Right cardiac atrium (tissue), 5 donors: Measurements from ENCODE around the gene LRRC37A2. TPM values are rescaled to one million over a fixed set of nuclear protein-coding genes. Genes with fewer than 3 reads are reported as not detected.
A peak's percentile ranks its signal among the peaks of the same experiment; 100 is the strongest.
"Not testable (repeated sequence)": the region's sequence is repeated elsewhere in the genome, so short reads cannot be mapped to it uniquely, and the experiment has no call there.

ENCODE experiments used
- ATAC-seq, 2 donors: fragments of 200-7000 bp; cut with Tn5 transposase; one replicate each; pipeline versions ENCODE4 v1.8.0 to v1.9.1; 2020; ENCODE audit warnings: moderate library complexity in 2 of 2, mild to moderate bottlenecking in 1 of 2
- DNase-seq, 3 donors: peaks; one replicate each; pipeline ENCODE4 v3.0.0-alpha.2; 2020
- H3K27ac ChIP-seq: one replicate; pipeline ENCODE4 v1.5.1; 2013; ENCODE audit warnings: mild to moderate bottlenecking, low read length, control low read depth, moderate library complexity
- H3K27me3 ChIP-seq: one replicate; pipeline ENCODE4 v1.6.1; 2013; ENCODE audit not compliant: control insufficient read depth, insufficient read depth
- H3K4me1 ChIP-seq: one replicate; pipeline ENCODE4 v1.6.1; 2013; ENCODE audit warnings: low read length; ENCODE audit not compliant: control insufficient read depth, insufficient read depth
- H3K4me3 ChIP-seq: one replicate; pipeline ENCODE4 v1.5.1; 2013; ENCODE audit warnings: low read length, control low read depth
- H3K9me3 ChIP-seq: one replicate; pipeline ENCODE4 v1.6.1; 2013; ENCODE audit warnings: low read length; ENCODE audit not compliant: control insufficient read depth
- WGBS: extraction: QIAGEN DNeasy Blood & Tissue Kit; methylation state at CpG from one replicate; pipeline ENCODE4 v1.1.7; 2013; 5-methylcytosine and 5-hydroxymethylcytosine counted together
- intact Hi-C, 4 donors: fragments of 100-400 bp; cut with DNase I; formaldehyde crosslinking; loops; one replicate each; pipeline versions ENCODE4 v1.11.0 to v1.14.0; 2022 to 2023
- long read RNA-seq, 4 donors: library from polyadenylated mRNA; unstranded; transcript quantifications; one replicate each; pipeline ENCODE4 v2.0.0, GENCODE V29; 2020 to 2021
- polyA plus RNA-seq: library from polyadenylated mRNA; stranded (reverse); fragments of 200-250 nt; gene quantifications from one replicate; pipeline ENCODE4 v1.2.3, GENCODE V29; 2013
- total RNA-seq, 4 donors: library from RNA; stranded (reverse); fragmentation: NEBNext Ultra II Directional; extraction: Animal tissue kit (Norgen Biotek cat#: 25700); gene quantifications; one replicate each; pipeline ENCODE4 v1.2.1, GENCODE V29; 2021
- donor health status: healthy with polysubstance abuse.
- donor health status: DM: no; HTN: yes; CAD: no.
- donor health status: DM: no; HTN: no; CAD: no.
- donor health status: DM: no; HTN: yes; CAD: no; lungs with severe emphysema.
- donor health status: DM: yes; HTN: yes; CAD: no.

Gene LRRC37A2
- total RNA-seq: 1 to 10 TPM; 6.1 to 8.1 (median 7.0) TPM
- 4.6 TPM for polyA plus RNA-seq
- long read RNA-seq, donor 1, partial matches to known transcripts: 0 of 4 reads
- long read RNA-seq, donor 1, other reads (novel, unspliced or antisense): 4 of 4 reads
- long read RNA-seq, donor 2: 0 reads
- long read RNA-seq, donor 3, partial matches to known transcripts: 1 of 7 reads
- long read RNA-seq, donor 3, other reads (novel, unspliced or antisense): 4 of 7 reads
- long read RNA-seq, donor 4, full-length matches to known transcripts: 1 of 4 reads
- long read RNA-seq, donor 4, partial matches to known transcripts: 0 of 4 reads
- long read RNA-seq, donor 4, other reads (novel, unspliced or antisense): 3 of 4 reads

DNA sequence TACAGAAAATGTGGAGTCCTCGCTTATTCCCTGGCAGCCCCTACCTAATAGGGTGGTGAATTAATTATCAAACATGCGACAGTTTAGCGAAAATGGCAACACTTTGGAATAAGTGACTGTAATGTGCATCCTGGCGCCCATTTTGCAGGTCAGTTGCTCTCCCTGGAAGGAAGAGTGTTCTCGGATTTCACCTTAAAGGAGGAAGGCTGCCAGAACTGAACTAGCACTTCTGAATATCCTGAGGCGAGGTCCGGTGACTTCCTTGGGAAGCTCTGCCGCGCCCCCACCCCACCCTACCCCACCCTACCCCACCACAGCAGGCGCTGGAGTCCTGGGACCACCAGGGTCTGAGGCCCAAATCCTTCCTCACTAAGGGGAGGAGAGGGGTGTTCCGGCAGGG lies at the start of gene LRRC37A2:
Gene LRRC37A2, plus strand, starts transcription at position 301 of the 400 bp plus-strand sequence. CDS start 245 bp downstream, outside the sequence.
- H3K9me3 ChIP-seq, H3K27ac ChIP-seq, H3K27me3 ChIP-seq, ATAC-seq, DNase-seq, intact Hi-C loops, H3K4me3 ChIP-seq, H3K4me1 ChIP-seq: not testable (repeated sequence)
- 95% methylated on average over 3 of the region's 11 CpGs for WGBS

DNA sequence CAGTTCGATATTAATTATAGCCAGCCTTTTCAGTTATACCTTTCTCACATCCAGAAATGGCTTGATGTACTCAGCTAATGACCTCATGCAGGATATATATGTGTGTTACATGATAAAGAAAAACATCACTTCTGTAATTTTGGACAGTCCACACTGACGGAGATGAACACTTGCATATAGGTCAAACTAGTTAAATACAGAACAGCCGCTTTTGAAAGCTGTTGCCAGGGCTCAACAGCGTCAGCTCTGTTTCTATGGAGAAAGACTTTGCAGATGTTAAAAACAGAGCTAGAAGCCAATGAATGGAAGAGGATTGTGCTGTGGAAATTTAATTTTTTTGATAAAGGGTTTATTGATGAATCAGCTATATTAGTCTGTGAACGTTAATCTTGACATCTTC lies 44.6 kb upstream of the LRRC37A2 start:
- intact Hi-C loops, H3K9me3 ChIP-seq, H3K27ac ChIP-seq, H3K27me3 ChIP-seq, H3K4me1 ChIP-seq, ATAC-seq, DNase-seq, H3K4me3 ChIP-seq: not testable (repeated sequence)
- 78% methylated on average over 3 of the region's 5 CpGs for WGBS

DNA sequence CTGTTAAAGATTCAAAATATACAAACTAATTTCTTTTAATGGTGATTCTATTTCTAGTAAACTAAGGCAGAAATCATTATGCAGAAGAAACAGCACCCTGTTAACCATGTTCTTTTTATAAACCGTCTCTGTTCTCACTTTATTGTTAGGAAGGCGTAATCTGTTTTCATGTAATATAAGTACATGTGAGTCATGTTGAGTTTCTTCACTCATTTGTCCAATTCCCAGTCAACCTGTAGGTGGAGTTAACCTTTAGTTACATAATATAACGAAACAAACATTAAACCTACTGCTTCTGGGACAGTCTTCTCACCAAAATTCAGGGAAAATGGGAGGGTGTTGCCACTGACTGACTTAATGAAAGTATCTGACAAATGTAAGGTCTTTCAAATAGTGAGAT lies 37.8 kb upstream of the LRRC37A2 start:
- H3K4me1 ChIP-seq, H3K27ac ChIP-seq, H3K27me3 ChIP-seq, H3K4me3 ChIP-seq, DNase-seq, intact Hi-C loops, H3K9me3 ChIP-seq, ATAC-seq: not testable (repeated sequence)
- 94% methylated on average over 1 of the region's 3 CpGs for WGBS

DNA sequence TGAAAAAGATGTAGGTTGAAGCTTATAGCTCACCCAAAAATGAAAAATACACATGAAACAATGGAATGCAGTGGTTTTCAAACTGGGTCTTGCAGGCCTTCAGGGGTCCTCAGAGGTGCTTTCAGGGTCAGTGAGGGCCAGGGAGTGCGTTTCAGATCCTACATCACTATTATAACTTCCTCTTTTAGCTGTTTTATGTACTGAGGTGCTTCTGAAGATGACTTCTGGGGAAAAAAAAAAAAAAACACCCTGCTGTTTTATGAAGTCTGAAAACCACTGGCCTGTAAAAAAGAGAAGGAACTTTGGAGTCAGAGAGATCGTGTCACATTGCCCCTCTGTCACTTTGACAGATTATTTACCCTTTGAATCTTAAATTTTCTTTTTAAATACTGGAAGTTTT lies 36.7 kb upstream of the LRRC37A2 start:
- H3K27me3 ChIP-seq, H3K4me1 ChIP-seq, H3K9me3 ChIP-seq, intact Hi-C loops, DNase-seq, H3K27ac ChIP-seq, H3K4me3 ChIP-seq, ATAC-seq: not testable (repeated sequence)
- 90% methylated on average over 1 of the region's 2 CpGs for WGBS

DNA sequence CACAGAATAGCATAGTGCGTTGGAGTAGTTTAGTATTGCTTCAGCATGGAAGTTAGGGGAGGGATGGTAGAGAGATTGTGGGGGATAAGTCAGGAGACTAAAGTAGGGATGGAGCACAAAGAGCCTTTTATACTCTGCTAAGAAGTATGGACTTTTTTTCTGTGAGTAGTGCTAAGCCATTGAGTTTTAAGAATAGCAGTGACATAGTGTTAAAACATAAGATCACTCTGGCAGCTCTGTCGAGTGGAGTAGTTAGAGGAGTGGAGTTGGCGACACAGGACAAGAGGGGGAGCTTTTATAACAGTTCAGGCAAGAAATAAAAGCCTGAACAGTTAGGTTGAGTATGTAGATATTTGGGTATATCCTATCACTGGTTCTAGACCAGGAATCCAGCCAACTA lies 33.4 kb upstream of the LRRC37A2 start:
- no CpG with 5 or more reads among the region's 3 CpGs for WGBS
- DNase-seq, intact Hi-C loops, H3K4me3 ChIP-seq, H3K9me3 ChIP-seq, H3K27ac ChIP-seq, H3K4me1 ChIP-seq, H3K27me3 ChIP-seq: not testable (repeated sequence)
- ATAC-seq: peak in 1 of 2 donors; percentile 14

DNA sequence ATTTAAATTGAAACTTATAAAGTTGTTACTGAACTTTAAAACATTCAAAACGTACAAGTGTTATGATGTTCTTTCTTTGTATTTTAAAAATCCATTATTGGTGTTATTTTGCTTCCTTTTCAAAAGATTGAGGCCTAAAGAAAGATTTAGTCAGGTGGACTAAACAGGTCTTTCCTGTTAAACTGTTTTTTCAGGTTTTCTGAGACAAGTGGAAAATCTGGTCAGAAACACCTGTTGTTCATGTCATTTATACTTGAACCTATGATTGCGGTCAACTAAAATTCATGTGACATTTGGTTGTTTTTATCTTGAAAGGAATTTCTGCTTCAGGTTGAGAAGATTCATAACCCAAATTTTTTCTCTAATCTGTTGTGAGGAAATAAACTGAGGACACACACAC lies 31.0 kb upstream of the LRRC37A2 start:
- DNase-seq, H3K27ac ChIP-seq, H3K4me1 ChIP-seq, H3K4me3 ChIP-seq, ATAC-seq, H3K27me3 ChIP-seq, intact Hi-C loops, H3K9me3 ChIP-seq: not testable (repeated sequence)
- no CpG with 5 or more reads among the region's 2 CpGs for WGBS

DNA sequence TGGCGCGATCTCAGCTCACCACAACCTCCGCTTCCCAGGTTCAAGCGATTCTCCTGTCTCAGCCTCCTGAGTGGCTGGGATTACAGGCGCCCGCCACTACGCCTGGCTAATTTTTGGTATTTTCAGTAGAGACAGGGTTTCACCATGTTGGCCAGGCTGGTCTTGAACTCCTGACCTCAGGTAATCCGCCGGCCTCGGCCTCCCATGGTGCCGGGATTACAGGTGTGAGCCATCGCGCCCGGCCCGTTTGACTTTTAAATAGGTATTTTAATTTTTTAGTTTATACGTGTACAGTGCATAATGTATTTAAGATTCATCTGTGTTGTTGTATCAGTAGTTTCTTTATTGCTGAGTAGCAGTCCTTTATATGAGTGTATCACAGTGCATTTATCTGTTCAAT lies 20.2 kb upstream of the LRRC37A2 start:
- H3K27me3 ChIP-seq, intact Hi-C loops, ATAC-seq, H3K4me1 ChIP-seq, H3K27ac ChIP-seq, H3K4me3 ChIP-seq, H3K9me3 ChIP-seq: not testable (repeated sequence)
- 98% methylated on average over 11 of the region's 16 CpGs for WGBS
- DNase-seq: peak in 2 of 3 donors; percentile 37 to 61

DNA sequence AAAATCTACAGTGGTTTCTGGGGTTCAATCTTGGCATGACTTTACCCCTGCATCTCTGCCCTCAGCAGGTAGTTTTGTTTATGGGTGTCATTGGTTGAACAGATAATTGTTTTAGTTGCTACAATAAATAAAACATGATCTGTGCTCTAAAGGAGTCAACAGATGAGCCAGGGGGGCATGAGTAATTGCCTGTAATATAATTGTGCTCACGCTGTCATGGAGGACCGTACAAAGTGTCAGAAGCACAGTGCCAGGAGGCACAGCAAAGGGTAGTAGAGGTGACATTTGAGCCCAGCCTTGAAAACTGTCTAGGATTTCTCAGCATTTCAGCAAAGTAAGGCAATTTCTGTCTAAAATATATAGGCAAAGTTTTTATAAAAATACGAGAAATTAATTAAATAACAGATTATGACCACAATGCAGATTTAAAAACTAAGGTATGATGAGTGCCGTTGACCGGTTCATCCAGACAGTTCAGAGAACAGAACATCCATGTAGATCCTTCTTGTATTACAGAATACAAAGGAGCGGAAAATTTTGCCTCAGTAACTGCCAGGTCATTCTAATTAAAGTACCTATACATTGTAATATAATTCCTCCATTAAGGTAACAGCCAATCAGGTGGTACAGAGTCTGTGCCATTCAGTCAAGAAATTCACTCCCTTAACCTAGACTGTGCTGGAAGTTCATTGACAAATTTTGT lies 12.7 kb upstream of the LRRC37A2 start:
- H3K27me3 ChIP-seq, H3K9me3 ChIP-seq, intact Hi-C loops, ATAC-seq, H3K4me3 ChIP-seq, H3K4me1 ChIP-seq, DNase-seq, H3K27ac ChIP-seq: not testable (repeated sequence)
- no CpG with 5 or more reads among the region's 6 CpGs for WGBS

DNA sequence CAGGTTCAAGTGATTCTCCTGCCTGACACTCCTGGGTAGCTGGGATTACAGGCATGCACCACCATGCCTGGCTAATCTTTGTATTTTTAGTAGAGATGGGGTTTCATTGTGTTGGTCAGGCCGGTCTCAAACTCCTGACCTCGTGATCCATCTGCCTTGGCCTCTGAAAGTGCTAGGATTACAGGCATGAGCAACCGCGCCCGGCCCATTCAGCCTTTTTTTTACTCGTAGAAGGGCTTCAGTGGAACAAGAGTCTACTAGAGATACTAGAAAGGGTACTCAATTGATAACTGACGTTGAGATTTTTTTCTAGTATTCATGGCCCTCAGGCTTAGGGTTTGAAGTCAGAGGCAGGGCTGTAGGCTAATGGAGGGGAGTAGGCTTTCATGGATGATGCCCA lies 6.4 kb upstream of the LRRC37A2 start:
- H3K27me3 ChIP-seq, intact Hi-C loops, ATAC-seq, H3K4me1 ChIP-seq, H3K27ac ChIP-seq, H3K9me3 ChIP-seq, H3K4me3 ChIP-seq: not testable (repeated sequence)
- WGBS: 96% methylated on average over 6 of the region's 7 CpGs
- peak in 2 of 3 donors; percentile 4 to 9 for DNase-seq

DNA sequence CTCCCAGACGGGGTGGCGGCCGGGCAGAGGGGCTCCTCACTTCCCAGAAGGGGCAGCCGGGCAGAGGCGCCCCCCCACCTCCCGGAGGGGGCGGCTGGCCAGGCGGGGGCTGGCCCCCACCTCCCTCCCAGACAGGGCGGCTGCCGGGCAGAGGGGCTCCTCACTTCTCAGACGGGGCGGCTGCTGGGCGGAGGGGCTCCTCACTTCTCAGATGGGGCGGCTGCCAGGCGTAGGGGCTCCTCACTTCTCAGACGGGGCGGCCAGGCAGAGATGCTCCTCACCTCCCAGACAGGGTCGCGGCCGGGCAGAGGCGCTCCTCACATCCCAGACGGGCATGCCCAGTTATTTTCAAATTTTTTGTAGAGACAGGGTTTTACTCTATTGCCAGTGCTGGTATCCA lies 22.4 kb downstream of the LRRC37A2 start:
- H3K27ac ChIP-seq, H3K4me1 ChIP-seq, intact Hi-C loops, ATAC-seq, H3K4me3 ChIP-seq, H3K9me3 ChIP-seq, H3K27me3 ChIP-seq: not testable (repeated sequence)
- 97% methylated on average over 22 of the region's 22 CpGs for WGBS
- DNase-seq: peak in 2 of 3 donors; percentile 43 to 68

DNA sequence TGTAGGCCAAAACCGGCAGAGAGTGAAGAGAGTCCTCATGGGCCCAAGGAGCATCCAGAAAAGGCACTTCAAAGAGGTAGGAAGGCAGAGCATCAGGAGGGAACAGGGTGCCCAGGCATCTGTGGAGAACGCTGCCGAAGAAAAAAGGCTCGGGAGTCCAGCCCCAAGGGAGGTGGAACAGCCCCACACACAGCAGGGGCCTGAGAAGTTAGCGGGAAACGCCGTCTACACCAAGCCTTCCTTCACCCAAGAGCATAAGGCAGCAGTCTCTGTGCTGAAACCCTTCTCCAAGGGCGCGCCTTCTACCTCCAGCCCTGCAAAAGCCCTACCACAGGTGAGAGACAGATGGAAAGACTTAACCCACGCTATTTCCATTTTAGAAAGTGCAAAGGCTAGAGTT lies 36.3 kb downstream of the LRRC37A2 start:
- H3K4me1 ChIP-seq, H3K9me3 ChIP-seq, H3K27me3 ChIP-seq, ATAC-seq, H3K27ac ChIP-seq, H3K4me3 ChIP-seq, intact Hi-C loops: not testable (repeated sequence)
- WGBS: 94% methylated on average over 9 of the region's 10 CpGs
- DNase-seq: peak in 1 of 3 donors; percentile 19
